Measurements from ENCODE around the gene KRTAP5-3.

KRTAP5-3 gene

DNA sequence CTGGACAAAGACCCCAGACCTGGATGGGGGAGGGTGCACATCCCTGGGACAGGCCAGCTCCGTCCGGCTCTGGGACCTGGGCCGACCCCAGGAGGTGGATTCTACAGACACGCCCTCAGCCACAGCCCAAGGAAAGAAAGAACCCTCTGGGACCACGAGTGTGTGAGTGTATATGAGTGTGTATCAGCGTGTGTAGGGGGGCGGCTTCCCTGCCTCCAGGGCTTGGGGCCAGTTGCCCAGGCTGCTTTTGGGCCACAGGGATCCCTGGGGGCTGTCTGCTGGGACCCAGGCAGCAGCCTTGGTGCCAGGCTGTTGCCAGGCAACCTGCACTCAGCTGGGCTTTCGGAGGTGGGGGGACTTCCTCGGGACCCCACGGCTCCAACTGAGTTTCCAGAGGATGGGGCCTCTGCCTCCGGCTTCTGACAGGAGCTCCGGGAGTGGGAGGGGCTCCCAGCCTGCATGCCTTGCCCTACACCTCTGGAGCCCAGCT, 45.1 kb downstream of the KRTAP5-3 start:
- DNase-seq: no peak

DNA sequence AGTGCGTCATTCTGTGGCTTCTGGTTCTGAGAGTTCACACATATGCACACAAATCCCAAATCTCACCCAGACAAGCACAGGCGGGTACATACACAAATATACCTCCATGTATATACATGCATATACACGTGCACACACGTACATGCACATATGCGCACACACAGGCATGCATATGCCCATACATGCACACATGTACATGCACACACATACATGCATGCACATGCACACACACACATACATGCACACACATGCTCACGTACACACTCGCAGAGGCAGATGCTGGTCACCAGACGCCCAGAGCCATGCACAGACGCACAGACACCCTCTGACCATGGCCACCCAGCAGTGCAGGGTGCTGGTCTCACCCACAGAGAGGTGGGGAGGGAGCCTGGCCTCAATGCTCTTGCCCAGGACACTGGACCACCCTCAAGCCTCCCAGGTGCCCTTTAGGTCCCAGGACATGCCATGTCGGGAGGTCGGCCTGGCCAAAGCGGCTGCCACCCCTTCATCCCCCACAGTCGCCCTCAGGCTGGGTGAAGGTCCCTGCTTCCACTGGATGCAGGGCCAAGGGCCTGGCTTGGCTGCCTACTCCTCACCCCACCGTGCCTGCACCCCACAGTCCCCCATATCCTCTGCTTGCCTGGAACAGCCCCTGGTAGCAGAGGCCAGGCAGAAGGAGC, 45.7 kb downstream of the KRTAP5-3 start:
- no peak for DNase-seq

DNA sequence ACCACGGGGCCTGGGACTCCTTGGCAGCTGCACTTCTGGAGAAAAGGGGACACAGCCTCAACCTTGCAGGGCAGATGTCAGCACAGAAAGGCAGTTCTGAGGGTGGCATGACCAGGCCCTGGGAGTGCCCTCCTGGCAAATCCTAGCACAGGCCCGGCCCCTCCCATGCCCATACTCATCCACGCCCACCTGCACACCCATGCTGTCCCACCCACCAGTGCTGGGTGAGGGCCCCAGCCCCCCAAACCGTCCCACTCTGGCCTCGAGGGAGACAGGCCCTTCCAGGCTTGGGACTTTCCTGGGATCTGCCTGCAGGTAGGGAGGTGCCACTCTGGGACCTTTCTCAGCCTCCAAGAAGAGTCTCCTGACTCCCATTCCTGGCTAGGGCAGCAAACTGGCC, 46.3 kb downstream of the KRTAP5-3 start:
- DNase-seq: no peak

DNA sequence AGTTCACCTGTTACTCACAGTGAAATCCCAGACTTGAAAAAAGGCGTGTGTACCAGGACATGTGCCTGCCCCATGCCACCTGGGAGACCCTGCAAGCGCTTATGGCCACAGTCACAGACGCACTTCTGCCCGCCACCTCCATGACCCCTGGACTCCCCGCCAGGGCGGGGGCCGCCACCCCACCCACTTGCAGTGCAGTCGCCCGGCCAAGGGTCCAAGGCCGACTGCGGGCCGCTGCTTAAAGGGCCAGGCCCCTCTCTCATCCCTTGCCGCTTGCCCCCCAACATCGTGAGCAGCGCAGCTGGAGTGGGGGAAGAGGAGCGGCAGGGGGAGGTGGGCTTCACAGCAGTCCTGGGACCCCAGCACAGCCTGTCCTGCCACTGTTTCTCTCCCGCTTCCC, 47.0 kb downstream of the KRTAP5-3 start:
- DNase-seq: no peak

DNA sequence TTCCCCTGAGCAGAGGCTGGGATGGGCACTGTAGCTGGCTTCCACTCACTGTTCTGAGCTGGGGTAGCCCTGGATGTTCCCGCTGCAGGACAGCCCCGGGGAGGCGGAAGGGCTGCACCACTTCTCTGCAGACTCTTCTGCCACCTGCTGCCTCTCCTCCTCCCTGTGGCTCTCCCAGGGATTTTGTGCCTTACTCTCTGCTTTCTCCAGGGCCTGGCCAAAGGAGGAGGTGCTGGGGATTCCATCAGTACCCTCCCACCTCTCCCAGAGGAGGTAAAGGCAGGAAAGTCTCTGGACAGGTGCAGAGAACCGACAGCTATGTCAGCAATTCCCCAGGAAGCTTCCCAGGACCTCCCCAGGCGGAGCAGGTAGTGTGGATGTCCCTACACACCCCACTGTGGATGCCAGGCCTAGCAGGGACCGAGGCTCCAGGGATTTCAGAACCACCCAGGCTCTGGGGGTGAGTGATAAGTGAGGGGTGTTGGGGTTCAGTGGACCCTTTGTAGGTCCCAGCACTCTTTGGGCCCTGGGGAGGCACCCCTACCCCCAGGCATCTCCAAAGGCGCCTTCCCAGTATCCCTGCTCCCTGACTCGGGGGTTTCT, 47.5 kb downstream of the KRTAP5-3 start:
- no peak for DNase-seq

DNA sequence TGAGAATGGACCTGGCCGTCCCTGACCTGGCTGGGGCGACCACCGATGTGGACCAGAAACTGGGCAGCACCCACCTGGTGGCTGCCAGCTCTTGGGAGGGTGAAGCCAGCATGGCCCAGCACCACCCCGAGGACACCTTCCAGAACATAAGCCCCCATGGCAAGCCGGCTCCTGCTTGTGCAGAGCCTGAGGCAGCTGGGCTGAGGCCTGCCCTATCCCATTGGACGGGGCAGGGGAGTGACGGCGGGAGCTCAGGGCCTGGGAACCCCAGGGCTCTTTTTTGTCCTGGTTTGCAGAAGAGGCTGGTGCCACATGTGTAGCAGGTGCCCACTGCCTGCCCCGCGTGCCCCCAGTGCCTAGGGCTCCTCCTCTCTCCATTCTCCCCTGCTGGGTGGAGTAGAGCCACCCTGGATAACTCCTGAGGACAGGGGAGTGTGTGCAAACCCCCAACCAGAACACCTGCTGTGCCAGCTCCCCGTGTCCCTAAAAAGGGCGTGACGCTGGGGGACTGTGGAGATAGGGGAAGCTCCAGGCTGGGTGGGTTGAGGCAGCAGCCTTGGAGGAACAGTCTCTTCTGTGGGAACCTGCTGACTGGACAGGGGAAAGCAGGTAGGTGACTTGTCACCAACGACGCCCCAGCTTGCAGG, 48.1 kb downstream of the KRTAP5-3 start:
- DNase-seq: no peak

DNA sequence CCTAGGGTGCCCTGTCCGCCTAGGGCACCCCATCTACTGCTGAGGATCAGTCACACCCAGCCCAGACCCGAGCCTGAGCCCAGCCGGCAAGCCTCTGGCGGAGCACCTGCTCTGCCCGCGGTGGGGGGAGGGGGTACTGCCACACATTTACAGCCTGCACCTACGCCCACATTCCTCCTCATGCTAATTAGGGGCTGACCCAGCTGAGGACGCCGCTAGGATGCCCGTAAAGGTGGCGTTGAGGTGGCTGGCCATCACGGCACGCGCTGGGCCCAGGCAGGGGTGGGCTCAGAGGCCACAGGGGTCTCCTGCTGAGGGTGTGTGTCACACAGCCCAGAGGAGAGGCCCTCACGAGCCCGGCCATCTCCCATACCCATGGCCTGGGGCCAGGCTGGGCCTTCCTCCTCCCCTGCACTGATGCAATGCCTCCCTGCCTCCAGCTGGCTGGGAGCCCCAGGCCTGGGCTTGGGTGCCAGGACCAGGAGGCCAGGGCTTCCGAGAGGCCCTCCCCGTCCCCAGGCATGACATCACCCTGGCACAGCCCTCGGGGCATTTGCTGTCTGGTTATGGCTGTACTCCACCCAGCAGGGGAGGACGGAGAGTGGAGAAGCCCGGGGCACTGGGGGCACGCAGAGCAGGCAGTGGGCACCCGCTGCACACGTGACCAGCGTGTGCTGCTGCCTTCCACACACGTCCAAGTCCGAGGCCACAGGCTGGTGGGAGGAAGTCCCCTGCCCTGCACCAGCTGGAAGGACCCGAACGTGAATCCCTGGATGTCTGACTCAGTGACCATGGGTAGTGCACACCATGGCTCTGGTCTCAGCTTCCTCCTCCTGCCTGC, 48.9 kb downstream of the KRTAP5-3 start:
- no peak for DNase-seq

DNA sequence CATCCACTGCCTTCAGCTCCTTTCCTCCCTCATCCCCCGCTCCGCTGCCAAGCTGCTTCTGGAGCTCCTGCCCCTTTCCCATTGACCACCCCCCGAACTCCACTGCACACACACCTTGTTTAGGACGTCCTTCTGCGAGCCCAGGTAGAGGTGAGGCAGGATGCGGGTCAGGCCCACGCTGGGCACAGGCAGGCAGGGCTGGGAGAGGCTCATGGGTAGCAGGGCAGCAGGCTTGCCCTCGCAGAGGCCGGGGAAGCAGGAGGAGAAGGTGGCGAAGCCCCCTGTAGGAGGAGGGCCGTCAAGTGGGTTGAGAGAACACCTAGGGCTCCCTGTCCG, 49.5 kb downstream of the KRTAP5-3 start:
- no peak for DNase-seq

DNA sequence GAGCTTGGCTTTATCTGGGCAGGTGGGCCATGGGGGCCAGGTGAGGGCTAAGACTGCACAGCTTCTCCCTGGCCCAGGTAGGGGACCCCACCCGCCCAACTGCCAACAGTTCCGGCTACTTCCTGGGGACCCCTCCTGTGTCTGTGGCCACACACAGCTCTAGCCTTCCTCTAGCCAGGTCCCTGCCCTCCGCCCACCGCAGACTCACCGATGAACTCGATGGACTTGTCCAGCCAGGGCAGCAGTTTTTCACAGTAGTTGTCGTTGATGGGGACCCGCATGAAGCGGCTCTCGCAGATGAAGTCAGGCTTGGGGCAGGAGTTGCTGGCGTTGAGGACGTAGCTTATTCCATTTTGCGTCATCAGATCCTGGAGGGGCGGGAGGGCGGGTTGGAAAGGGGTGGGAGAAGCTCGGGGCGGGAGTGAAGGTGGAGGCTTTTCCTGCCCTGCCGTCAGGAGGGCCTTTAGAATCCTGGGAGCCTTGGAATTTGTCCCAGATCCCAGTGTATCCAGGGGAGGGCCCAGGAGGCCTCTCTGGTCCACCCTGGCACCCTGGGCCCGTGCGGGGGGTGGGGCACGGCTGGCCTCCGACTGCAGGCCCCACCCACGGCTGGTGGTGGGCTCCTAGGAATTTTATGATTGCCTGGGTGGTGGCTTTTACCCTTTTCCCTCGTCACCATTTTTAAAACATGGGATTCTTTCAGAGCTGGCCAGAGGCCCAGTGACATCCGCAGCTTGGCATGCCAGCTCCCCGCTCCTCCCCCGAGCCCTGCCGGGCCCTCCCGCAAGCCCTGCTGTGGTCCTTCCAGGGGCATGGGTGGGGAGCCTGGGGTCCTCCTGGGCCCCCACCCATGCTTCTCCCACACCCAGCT, 50.1 kb downstream of the KRTAP5-3 start:
- DNase-seq: no peak

Measured in islet precursor cell (in vitro differentiated cells).